Calu3 (cell line): ENCODE measurements around the gene FLT3. TPM values are rescaled to one million over a fixed set of nuclear protein-coding genes. Genes with fewer than 3 reads are reported as not detected.

ENCODE experiments used
- BruUV-seq: library from RNA; stranded (reverse); fragments of 400-500 nt; replicated peaks from 2 replicates; lab custom pipeline; 2021; lab: Mats Ljungman, UMichigan
- CTCF ChIA-PET: fragments of 300-600 bp; sonication (Branson Sonifier 250); formaldehyde crosslinking; loops from one replicate; lab custom pipeline; 2022; ENCODE audit warnings: antibody characterized with exemption; lab: Charles Lee
- DNase-seq: peaks from one replicate; pipeline ENCODE4 v3.0.0; 2022
- H3K27ac Mint-ChIP-seq: one replicate; pipeline ENCODE4 v1.8.0; 2022; ENCODE audit warnings: mixed read lengths; ENCODE audit not compliant: unreplicated experiment
- H3K27me3 Mint-ChIP-seq: one replicate; pipeline ENCODE4 v1.8.0; 2022; ENCODE audit warnings: mixed read lengths; ENCODE audit not compliant: unreplicated experiment
- H3K36me3 Mint-ChIP-seq: one replicate; pipeline ENCODE4 v1.8.0; 2022; ENCODE audit warnings: mild to moderate bottlenecking, moderate library complexity, mixed read lengths; ENCODE audit not compliant: insufficient read depth, unreplicated experiment
- H3K4me1 Mint-ChIP-seq: one replicate; pipeline ENCODE4 v1.8.0; 2022; ENCODE audit warnings: mild to moderate bottlenecking, low read depth, mixed read lengths; ENCODE audit not compliant: unreplicated experiment
- H3K4me3 Mint-ChIP-seq: one replicate; pipeline ENCODE4 v1.8.0; 2022; ENCODE audit warnings: mild to moderate bottlenecking, low read depth, moderate library complexity, mixed read lengths; ENCODE audit not compliant: unreplicated experiment
- H3K9me3 Mint-ChIP-seq: one replicate; pipeline ENCODE4 v1.8.0; 2022; ENCODE audit warnings: low read depth, mixed read lengths; ENCODE audit not compliant: unreplicated experiment
- CTCF ChIP-seq: fragments of 200-600 bp; IDR thresholded peaks from one replicate; pipeline ENCODE4 v1.8.0; 2022; ENCODE audit warnings: antibody characterized with exemption; ENCODE audit not compliant: unreplicated experiment
- intact Hi-C: fragments of 100-400 bp; cut with micrococcal nuclease; formaldehyde crosslinking; loops from one replicate; pipeline ENCODE4 v1.10.0; 2022; ENCODE audit not compliant: unreplicated experiment
- total RNA-seq: library from RNA; stranded (reverse); gene quantifications from 2 replicates; pipeline ENCODE4 v1.2.3, GENCODE V29; 2022

FLT3 gene
- total RNA-seq, 1 experiment from 2014 or later = not detected

GRCh38 chr13:28056970-28057712 lies 43.2 kb downstream of the FLT3 start:
- Mint-ChIP-seq H3K36me3 (no peaks in the 10 kb centered on the region), H3K27ac (no peak overlapping the region), H3K4me1 (no peaks in the 10 kb centered on the region), H3K4me3 (no peak overlapping the region), H3K27me3 (peaks cover 8% of the 10 kb centered on the region), H3K9me3 (no peaks in the 10 kb centered on the region)
- intact Hi-C loops = loop anchor here (10.0 kb wide), 1 partner anchor 738 kb away; no protein-coding TSS in a partner anchor
- DNase-seq = no peak
- CTCF ChIA-PET = no interaction called here
- TF ChIP-seq CTCF = no peak
- no TSS peak for BruUV-seq

DNA sequence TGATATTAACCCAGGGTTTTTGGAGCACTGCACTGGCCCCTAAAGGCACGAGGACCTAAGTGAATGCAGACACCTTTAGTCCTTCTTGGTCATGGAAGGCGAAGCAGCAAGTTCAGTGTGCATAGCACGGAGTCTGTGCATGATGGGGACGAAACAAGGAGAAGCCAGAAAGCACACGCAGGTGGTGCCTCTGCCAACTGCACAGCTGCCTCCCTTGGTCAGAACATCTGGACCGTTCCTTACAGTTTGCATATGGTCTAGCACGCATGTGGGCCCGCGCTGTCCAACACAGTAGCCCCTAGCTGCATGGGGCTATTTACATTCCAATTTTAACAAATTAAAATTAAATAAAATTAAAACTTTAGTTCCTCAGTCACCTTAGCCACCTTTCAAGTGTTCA lies 44.0 kb downstream of the FLT3 start:
- no peak for DNase-seq
- CTCF ChIA-PET = no interaction called here
- H3K27me3 Mint-ChIP-seq = peaks cover 8% of the 10 kb centered on the region
- H3K27ac Mint-ChIP-seq = no peak overlapping the region
- no peaks in the 10 kb centered on the region for H3K4me1 Mint-ChIP-seq
- intact Hi-C loops = loop anchor here (10.0 kb wide), 1 partner anchor 738 kb away; no protein-coding TSS in a partner anchor
- H3K4me3 Mint-ChIP-seq = no peak overlapping the region
- TF ChIP-seq CTCF = no peak
- H3K36me3 Mint-ChIP-seq = no peaks in the 10 kb centered on the region
- no peaks in the 10 kb centered on the region for H3K9me3 Mint-ChIP-seq
- no TSS peak for BruUV-seq

DNA sequence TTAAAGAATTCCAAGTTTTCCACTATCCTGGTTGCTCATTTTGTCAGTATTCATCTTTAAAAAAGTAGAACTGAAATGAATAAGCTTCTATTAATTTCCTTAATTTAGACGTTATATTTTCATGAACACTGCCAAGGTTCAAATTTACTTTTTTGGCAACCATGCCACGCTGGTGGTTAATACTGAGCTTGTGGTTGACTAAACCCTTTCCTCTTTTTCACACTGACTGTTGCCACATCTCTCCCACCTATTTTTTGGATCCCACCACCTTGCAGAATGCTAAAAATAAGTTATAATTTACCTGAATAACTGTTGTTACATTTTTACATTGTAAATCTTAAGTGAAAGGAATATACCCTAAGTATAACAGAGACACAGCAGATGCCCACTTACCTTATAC lies 45.0 kb downstream of the FLT3 start:
- no peak for TF ChIP-seq CTCF
- peaks cover 4% of the 10 kb centered on the region for H3K4me1 Mint-ChIP-seq
- BruUV-seq = no TSS peak
- H3K4me3 Mint-ChIP-seq = no peak overlapping the region
- no peak overlapping the region for H3K27ac Mint-ChIP-seq
- intact Hi-C loops = loop anchor here (10.0 kb wide), 1 partner anchor 739 kb away; no protein-coding TSS in a partner anchor
- peaks cover 8% of the 10 kb centered on the region for H3K27me3 Mint-ChIP-seq
- DNase-seq = no peak
- no peaks in the 10 kb centered on the region for H3K9me3 Mint-ChIP-seq
- CTCF ChIA-PET = no interaction called here
- no peaks in the 10 kb centered on the region for H3K36me3 Mint-ChIP-seq

DNA sequence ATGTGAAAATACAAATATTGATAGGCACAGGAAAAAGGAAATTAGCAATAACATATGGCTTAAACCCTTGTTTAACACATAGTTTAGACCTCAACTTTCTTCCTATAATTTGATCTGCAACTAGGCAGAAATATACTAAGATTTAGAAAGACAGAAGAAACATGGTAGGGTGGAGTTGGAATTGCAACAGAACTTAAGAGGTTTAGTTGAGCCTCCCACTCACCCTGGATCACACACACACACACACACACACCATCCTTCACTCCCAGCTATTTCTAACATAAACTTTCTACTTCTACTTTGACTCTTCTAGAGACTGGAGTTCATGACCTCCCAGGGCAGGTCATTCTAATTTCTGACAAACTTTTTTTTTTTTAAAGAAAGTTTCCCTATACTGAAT lies 47.4 kb downstream of the FLT3 start:
- Mint-ChIP-seq H3K4me1 (peaks cover 9% of the 10 kb centered on the region), H3K4me3 (no peak overlapping the region), H3K27ac (no peak overlapping the region), H3K9me3 (no peaks in the 10 kb centered on the region), H3K27me3 (peaks cover 8% of the 10 kb centered on the region), H3K36me3 (no peaks in the 10 kb centered on the region)
- CTCF ChIA-PET = interaction anchor here (0.6 kb wide), 1 partner anchor 14 kb away, joined by 5 read pairs; no protein-coding TSS in a partner anchor
- no peak for TF ChIP-seq CTCF
- intact Hi-C loops = loop anchor here (10.0 kb wide), 1 partner anchor 742 kb away; no protein-coding TSS in a partner anchor
- no peak for DNase-seq
- no TSS peak for BruUV-seq
